Jurkat, Clone E6-1 (cell line): ENCODE results near the gene LMBR1L.
A peak's percentile ranks its signal among the peaks of the same experiment; 100 is the strongest.

Source experiments
- DNase-seq: peaks from one replicate; pipeline ENCODE4 v3.0.0-alpha.2; 2011; ENCODE audit warnings: low read depth, low spot score
- H3K4me3 ChIP-seq: 2 replicates; pipeline ENCODE4 v1.5.1; 2011; ENCODE audit warnings: mild to moderate bottlenecking, low read length, control low read depth, moderate library complexity

Gene LMBR1L

DNA sequence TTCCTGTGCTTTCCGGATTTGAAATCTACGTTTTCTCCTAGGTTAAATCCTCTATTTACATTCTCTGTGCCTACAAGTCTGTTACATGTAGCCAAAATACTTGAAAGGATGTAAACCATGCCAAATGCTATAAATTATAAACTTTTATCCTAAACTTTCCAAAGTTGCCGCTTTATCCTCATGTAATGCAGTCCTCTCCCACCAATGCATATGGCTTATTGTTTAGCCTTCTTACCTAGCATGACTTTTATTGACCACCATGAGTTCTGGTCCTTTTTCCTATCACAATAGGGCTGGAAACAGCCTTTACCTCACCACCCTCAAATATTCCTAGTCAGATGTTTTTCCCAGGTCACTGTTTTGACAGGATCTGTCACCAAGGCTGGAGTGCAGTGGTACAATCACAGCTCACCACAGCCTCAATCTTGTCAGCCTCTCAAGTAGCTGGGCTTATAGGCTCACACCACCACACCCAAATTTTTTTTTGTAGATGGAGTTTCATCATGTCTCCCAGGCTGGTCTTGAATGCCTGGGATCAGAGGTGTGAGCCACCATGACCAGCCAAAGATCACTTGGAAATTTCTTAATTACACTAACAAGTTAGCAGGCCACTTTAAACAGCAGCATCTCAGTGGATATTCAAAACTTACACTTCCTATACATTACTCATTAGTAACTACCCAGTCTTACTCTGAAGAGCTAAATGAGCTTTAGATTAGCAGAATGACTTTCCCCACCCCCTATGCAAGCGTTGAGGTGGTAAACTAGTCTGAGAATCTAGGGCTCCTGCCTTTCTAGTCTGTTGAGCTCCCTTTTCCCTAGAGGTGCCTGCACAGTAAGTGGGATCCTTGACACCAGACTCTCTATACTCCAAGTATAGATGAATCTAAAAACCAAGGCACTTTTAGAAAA is 16.5 kb upstream of the LMBR1L start:
- peak; percentile 27 for DNase-seq

DNA sequence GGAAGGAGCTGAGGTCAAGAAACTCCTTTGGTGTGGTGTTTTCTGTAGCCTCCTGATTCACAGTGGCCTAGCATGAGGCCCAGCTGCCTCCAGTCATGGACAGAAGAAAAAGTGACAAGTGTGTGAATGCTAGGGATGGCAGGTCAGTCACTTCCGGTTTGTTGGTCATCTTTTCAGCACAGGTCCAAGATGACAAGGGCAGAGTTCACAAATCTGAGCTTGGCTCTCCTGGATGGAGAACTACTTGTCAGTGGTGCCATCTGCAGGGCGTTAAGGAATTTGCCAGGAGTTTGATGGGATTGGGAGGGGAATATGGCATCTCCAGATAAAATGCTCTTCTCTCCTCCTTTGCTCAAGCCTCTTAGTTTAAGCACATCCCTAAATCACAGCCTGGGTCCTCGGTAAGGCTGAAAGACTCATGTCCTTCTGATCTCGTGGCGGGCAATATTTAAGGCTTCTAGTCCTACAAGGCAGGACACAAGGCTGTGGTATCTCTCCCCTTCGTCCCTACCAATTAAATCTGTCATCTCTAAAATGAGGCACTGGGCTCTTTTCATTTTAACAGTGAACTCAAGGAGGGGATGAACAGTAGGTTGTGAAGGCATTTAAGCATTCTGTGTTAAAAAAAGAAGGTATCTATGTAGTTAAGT is 10.5 kb upstream of the LMBR1L start:
- no peak overlapping the region for H3K4me3 ChIP-seq
- DNase-seq = no peak

More for the DNA sequence above, 16.5 kb upstream of the LMBR1L start:
- no peak overlapping the region for H3K4me3 ChIP-seq

DNA sequence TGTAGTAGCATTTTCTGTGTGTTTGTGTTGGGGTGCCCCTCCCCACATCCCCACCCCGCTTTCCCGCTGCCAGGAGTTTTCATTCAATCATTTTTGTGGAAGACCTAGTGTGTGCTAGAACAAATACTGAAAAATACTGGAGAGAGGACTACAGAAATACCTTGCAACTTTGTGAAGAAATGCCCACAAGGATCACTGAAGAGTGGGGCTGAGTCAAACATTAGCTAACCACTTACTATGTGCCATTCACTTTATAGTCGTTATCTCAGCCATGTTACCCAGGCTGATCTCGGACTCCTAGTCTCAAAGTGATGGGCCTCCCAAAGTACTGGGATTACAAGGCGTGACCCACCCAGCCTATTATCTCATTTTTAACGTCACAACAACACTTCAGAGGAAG is 559 bp upstream of the LMBR1L start:
- no peak for DNase-seq

DNA sequence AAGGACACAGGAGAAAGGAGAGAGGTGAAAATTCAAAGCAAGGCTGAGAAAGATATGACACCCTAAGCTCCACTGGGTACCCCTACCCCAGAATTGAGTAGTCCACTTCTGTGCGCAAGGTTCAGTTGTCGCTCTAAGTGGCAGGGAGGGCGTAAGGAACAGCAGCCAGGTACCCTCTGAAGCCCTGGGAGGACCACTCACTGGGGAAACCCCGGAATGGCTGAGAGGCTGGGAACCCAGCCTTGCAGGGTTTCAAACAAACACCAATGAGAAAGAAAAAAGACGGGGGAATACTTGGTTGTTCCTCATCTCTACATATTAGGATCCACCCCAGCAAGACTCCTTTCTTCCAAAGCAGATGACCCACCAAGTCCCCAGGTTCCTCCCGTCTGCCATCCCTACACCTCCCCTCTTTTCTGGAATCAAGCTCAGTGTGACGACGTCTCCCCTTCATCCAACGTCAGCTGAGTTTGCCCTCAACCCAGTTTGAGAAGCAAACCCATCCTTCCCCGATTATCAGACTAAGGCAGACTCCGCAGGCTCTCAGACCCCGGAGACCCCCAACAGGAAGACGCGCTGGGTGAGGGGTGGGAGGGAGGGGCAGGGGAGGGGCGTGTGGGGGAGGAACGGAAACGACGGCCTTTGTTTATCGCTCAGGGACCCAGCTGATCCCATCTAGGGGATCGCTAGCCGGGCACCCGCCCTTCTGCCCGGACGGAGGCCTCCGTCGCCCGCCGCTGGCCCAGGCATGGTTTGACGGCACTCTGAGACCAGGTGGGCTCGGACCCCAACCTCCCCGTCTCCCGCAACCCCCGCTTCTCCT is 795 bp downstream of the LMBR1L start:
- peak overlapping the region; percentile 88 for H3K4me3 ChIP-seq
- no peak for DNase-seq

More for the DNA sequence above, 559 bp upstream of the LMBR1L start:
- peak overlapping the region; percentile 88 for H3K4me3 ChIP-seq

DNA sequence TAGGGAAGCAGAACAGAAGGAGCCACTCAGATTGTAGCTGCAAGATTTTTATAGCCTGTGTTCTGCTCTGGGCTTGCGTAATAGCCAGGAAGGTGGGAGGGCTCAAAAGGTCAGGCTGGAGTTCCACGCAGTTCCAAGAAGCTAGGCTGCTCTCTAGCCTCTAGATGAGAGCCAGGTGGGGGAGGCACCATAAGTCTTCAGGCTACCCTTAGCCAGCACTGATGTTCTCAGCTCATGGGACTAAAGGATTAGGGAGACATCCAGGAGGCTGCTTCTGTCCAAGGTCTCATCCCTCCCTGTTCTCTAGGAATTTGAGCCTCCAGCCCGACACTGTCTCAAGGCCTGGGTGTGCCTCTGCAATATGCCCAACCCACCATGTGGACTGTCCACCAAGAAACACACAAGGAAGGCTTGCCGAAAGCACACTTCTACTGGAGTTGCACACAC is 1.7 kb downstream of the LMBR1L start:
- DNase-seq = no peak
- H3K4me3 ChIP-seq = no peak overlapping the region

DNA sequence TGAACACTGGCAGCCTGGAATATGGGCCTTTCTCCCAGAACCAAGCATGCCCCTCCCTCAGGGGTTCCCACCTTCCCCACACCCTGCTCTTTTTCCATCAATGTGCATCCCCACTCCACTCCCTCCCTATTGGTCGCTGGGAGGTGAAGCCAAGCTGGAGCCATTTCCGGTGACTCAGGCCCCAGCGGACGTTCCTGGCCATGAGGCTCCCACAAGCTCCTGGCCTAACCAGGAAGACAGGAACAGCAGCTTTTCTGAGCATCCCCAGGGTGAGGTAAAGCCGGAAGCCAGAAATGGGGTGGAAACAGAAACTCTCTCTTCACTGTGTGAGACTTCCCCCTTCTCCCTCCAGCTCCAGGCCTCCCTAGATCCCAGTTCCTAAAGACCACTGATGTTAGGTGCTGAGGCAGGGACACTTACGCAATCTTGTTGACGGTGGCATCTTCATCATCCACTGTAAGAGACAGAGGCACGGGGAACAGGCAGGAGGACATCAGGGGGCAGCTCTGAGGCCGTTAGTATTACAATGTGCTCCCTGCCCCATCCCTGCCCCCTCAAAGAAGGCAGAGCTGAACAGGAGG is 5.1 kb downstream of the LMBR1L start:
- no peak overlapping the region for H3K4me3 ChIP-seq
- no peak for DNase-seq

DNA sequence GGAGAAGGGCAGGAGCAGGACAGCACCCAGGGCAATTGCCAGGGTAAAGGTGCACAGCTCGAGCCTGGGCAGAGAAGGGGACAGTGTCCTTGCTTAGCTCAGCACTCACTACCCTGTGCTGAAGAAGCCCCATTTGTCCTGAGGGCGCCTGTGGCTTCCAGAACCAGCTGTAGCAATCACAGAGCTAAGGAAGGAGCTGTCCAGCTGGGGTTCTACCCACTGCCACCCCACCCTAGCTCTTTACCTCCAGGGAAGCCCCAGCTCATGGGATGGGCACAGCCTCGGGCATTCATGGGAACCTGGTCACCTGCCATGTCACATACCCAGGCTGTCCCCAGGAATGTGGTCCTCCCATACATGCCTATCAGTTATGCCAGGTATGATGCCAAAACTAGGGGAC is 5.8 kb downstream of the LMBR1L start:
- no peak for DNase-seq
- H3K4me3 ChIP-seq = no peak overlapping the region

DNA sequence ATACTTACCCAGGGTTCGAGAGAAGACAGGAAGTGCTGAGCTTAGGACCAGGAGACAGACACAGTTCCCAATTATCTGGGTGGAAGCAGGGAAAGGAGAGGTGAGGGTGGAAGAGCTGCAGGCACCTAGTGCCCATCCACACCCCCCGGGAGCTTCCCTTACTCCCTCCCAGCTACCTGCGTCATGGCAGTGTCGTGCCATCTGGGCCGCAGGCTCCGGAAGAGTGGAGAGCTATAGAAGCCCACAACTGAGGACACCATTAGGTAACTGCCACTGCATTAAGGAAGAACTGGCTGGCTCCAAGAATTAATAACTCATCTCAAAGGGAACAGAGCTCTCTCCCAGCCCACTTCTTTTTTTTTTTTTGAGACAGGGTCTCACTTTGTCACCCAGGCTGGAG is 10.3 kb downstream of the LMBR1L start:
- no peak for DNase-seq

DNA sequence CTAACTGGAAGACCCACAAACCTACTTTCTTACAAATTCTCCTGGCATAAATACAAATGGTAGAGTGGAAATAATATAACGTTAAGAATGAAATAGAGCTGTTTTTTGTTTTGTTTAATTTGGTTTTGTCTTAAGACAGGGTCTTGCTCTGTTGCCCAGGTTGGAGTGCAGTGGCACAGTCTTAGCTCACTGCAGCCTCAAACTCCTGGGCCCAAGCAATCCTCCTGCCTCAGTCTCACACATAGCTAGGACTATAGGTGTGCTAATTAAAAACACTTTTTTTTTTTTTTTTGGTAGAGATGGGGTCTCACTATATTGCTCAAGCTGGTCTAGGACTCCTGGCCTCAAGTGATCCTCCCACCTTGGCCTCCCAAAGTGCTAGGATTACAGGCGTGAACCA is 11.9 kb downstream of the LMBR1L start:
- H3K4me3 ChIP-seq = no peak overlapping the region
- no peak for DNase-seq

More for the DNA sequence above, 10.3 kb downstream of the LMBR1L start:
- H3K4me3 ChIP-seq = no peak overlapping the region

DNA sequence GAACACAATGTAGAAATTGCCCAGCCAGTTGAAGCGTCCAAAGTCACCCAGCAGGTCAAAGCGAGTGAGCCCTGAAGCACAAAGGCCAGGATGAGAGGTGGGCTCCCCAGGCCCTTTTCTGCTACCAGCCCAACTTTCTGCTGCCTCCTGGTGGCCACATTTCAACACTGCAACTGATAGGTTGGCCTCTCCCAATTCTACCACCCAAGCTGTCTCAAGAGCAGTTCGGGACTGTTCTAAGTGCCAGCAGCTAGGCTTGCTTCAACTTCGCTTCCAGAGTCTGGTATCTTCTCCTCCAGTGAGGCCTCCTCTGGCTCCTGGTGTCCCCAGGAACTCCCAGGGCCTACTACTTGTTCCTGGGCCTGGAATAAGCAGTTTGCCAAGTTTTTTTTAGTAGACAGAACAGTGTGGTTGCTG is 12.6 kb downstream of the LMBR1L start:
- no peak overlapping the region for H3K4me3 ChIP-seq
- peak; percentile 43 for DNase-seq

DNA sequence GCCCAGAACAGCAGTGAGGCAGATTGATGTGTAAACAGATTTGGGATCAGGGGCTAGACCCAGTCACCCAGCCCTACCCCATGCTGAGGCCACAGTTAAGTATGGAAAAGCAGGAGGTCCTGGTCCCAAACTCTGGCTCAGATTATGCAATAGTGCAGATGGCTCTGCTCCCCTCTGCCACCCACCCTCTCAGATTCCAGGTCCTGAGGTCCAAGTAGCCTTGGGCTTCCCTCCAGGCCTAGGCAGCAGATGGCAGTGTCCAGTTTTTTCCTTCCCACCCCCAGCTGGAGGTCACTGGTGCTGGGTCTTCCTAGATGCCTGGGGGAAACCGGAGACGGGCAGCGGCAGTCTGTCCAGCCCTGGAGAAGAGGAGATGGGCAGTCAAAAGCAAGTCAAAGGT is 13.3 kb downstream of the LMBR1L start:
- H3K4me3 ChIP-seq = no peak overlapping the region
- no peak for DNase-seq

DNA sequence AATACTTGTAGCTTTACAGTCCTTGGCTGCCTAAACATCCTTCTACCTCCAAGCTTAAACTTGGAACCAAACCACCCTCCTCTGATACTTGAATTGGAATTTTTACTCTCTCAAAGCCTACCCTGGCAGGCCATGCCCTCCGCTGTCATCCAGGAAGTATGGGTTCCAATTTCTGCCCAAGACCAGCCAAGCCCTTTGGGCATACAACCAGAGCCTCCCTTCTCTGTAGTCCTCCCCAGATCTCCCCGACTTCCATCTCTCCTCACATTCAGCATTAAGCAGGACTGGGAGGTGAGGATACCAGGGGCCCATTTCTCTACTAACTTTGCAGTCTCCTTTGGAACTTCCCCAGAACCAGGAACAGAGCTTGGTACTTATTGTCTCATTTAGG is 15.7 kb downstream of the LMBR1L start:
- no peak overlapping the region for H3K4me3 ChIP-seq
- DNase-seq = no peak

DNA sequence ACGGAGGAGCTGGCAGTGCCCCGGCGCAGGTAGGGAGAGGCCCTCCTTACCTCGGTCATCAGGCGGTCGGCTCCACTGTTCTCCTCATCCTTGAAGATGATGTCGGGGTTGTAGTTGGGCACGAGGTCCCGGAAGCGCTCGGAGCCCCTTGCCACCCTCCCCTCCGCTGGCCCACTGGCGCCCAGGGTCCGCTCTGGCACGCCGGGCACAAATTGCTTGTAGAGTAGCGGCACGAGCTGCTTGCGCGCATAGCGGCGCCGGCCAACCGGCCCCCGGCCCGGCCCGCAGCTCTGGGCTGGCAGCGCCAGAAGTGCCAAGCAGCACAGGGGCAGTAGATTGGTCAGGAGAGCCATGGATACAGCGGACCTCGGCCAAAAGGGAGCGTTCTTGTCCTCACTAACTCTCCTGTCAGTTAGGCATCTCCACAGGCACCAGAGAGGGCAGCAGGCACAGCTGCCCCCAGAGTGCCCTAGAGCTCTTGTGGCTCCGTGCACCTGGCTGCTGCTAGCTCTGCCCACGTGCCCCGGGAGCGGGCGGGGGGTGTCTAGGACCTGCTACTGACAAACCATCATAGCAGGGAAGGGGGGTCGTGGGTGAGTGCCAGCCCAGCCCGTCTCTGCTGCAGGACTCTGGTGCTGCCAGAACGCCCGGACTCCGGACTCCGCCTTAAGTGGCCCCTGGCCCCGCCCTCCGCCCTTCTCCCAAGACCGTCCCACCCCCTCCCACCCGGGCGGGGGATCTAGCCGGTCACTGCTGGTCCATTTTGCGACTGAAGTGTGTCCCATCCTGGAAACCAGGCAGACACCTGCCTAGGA is 16.3 kb downstream of the LMBR1L start, which contains the start of gene DHH:
Gene DHH (minus strand): TSS at position 642 of the 815 bp plus-strand sequence. CDS start 289 bp downstream, at position 353.
- H3K4me3 ChIP-seq = no peak within 1 kb of the TSS
- no peak for DNase-seq

DNA sequence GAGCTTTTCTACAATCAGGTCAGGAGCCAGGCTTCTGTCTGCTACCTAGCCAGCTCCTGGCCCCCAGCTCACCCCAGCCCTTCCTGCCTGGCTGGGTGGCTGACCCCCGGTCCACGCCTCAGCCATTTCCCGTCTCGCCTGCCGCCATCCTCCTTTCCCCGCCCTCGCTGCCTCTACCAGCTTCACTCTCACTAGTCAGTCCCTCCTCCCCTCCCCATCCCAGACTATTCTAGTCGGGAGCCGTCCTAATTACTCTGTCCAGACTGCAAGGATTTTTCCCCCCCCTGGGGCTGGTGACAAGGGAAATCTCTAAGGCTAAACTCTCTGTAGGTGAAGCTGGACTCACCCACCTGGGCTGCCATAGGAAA is 16.9 kb downstream of the LMBR1L start:
- no peak for DNase-seq
- no peak overlapping the region for H3K4me3 ChIP-seq

DNA sequence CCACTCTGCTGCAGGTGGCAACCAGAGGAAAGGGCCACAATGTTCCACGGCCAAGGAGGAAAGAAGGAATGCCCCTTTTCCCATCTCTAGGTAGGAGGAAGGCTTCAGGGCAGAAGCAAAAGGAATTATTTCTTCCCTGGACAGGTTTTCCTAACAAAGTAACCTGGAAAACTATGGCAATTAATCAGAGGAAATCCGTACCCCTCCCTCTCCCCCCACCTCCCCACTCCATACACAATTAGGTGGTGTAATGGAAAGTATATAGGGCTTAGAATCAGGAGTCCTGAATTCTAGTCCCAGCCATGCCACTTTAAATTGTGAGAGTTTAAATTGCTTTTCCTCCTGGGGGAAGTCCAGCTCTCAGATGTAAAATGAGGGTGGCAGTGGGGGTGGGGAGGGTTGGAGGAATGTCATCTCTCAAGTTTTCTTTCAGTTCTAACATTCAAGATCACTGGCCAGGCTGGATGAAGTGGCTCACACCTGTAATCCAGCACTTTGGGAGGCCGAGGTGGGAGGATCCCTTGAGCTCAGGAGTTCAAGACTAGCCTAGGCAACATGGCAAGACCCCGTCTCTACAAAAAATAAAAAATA is 17.7 kb downstream of the LMBR1L start:
- H3K4me3 ChIP-seq = no peak overlapping the region
- DNase-seq = no peak

DNA sequence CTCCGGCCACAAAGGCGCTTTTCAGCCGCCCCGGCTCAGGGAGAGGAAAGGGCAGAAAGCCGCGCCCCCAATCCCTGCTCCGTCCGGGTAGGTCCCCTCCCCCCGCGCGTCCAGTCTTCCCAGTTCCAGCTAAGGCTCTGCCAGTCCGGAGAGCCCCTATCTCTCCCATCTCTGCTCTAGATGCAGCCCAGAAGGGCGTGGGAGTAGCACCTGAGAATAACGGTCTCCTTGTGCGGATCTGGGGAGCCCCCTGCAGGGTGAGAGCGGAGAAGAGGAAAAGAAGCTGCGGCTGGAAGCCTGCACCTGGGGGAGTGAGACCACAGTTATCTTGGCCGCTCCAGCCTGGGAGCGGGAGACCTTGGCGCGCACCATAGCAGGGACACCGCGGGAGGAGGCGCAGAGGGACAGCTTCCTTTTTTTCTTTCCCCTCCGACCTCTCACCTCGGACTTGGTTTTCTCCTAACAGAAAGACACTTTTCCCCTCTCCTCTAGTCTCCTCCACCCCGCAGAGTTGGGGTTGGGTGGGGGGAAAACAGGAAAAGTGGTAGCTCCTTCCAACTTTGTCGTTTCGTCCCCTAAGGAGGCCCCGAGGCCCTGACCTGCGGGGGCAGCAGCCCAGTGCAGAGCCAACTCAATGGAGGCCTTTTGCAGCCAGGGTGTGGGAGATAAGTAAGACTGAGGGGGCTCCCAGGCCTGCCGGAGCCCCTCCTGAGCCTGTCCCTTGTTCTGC is 18.4 kb downstream of the LMBR1L start:
- DNase-seq = no peak
- no peak overlapping the region for H3K4me3 ChIP-seq

DNA sequence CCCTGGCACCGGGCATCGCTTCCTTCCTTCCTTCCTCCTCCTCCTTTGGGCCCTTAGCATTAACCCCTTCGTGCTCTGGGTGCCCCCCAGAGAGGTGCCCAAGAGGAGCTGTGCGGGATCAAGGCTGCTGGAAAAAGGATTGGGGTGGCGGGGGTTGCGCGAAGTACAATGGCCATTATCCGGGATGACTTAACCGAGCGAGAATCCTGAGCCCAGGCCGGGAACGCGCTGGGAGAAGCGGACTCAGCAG is 18.9 kb downstream of the LMBR1L start:
- no peak overlapping the region for H3K4me3 ChIP-seq
- DNase-seq = no peak
